ENCODE data around the gene GGT5. TPM values are rescaled to one million over a fixed set of nuclear protein-coding genes. Genes with fewer than 3 reads are reported as not detected.

GGT5 gene
- total RNA-seq, 2 experiments from 2014 or later: not detected

- Histone ChIP-seq H3K27me3 (ENCODE audit: control insufficient read depth in 1 of 2, insufficient read depth in 2 of 2, low read length in 2 of 2) (no peaks in the 10 kb centered on the region), H3K36me3 (ENCODE audit: insufficient read depth, low read length) (peaks cover 20% of the 10 kb centered on the region), H3K9me3 (ENCODE audit: control insufficient read depth in 1 of 2, insufficient read depth in 1 of 2, low read length in 2 of 2) (no peaks in the 10 kb centered on the region), H3K4me3 (ENCODE audit: low read length) (no peak within 1 kb of the TSS), H3K27ac (ENCODE audit: low read depth in 1 of 2, low read length in 2 of 2) (no peak within 1 kb of the TSS), H3K4me1 (ENCODE audit: insufficient read depth, low read length) (no peaks in the 10 kb centered on the region)
- Mint-ChIP-seq H3K4me3 (no peak within 1 kb of the TSS), H3K36me3 (ENCODE audit: low read depth) (peaks cover 7% of the 10 kb centered on the region), H3K9me3 (no peaks in the 10 kb centered on the region), H3K4me1 (ENCODE audit: low read depth) (no peaks in the 10 kb centered on the region), H3K27me3 (no peaks in the 10 kb centered on the region), H3K27ac (no peak within 1 kb of the TSS)
- DNase-seq: no peak
- intact Hi-C loops (cut with DNase I, micrococcal nuclease): loop anchor here in 1 of 2 experiments (10.0 kb wide), 1 partner anchor 63 kb away; the partner anchor contains the start of gene GGT5
- POLR2A ChIA-PET: interaction anchor here (1.6 kb wide), 1 partner anchor 28 kb away, joined by 4 read pairs; no protein-coding TSS in a partner anchor
- CTCF ChIA-PET: no interaction called here
- ATAC-seq (ENCODE audit: poor library complexity): no peak
- TF ChIP-seq CTCF (IDR thresholded peaks at IDR 0.05): no peak
These were observed 63.5 kb downstream of the GGT5 start, which contains the start of gene SUSD2 for GRCh38 chr22:24181088-24181995. SUSD2 (plus strand) TSS chr22:24181487; CDS start chr22:24181520, 33 bp downstream.

- H3K9me3 Mint-ChIP-seq: no peaks in the 10 kb centered on the region
- DNase-seq (no peak), ATAC-seq (ENCODE audit: poor library complexity) (no peak)
- Histone ChIP-seq H3K27me3 (ENCODE audit: control insufficient read depth in 1 of 2, insufficient read depth in 2 of 2, low read length in 2 of 2) (no peaks in the 10 kb centered on the region), H3K27ac (ENCODE audit: low read depth in 1 of 2, low read length in 2 of 2) (no peak overlapping the region), H3K4me1 (ENCODE audit: insufficient read depth, low read length) (no peaks in the 10 kb centered on the region), H3K9me3 (ENCODE audit: control insufficient read depth in 1 of 2, insufficient read depth in 1 of 2, low read length in 2 of 2) (no peaks in the 10 kb centered on the region), H3K4me3 (ENCODE audit: low read length) (no peak overlapping the region), H3K36me3 (ENCODE audit: insufficient read depth, low read length) (peaks cover 28% of the 10 kb centered on the region)
- POLR2A ChIA-PET: interaction anchor here (1.6 to 2.7 kb wide), 2 partner anchors 25 to 27 kb away, joined by 4 to 11 read pairs; no protein-coding TSS in a partner anchor
- H3K27ac Mint-ChIP-seq: no peak overlapping the region
- CTCF ChIA-PET: no interaction called here
- intact Hi-C loops (cut with DNase I, micrococcal nuclease): loop anchor here in 1 of 2 experiments (10.0 kb wide), 1 partner anchor 64 kb away; the partner anchor contains the start of gene GGT5
- no peaks in the 10 kb centered on the region for H3K4me1 Mint-ChIP-seq (ENCODE audit: low read depth)
- TF ChIP-seq CTCF (IDR thresholded peaks at IDR 0.05): no peak
- no peak overlapping the region for H3K4me3 Mint-ChIP-seq
- peaks cover 13% of the 10 kb centered on the region for H3K36me3 Mint-ChIP-seq (ENCODE audit: low read depth)
- no peaks in the 10 kb centered on the region for H3K27me3 Mint-ChIP-seq
These were observed 64.4 kb downstream of the GGT5 start for GRCh38 chr22:24180316-24181087.

GRCh38 chr22:24179478-24180210, 65.2 kb downstream of the GGT5 start:
- no peak overlapping the region for H3K4me3 Mint-ChIP-seq
- ChIA-PET CTCF (no interaction called here), POLR2A (interaction anchor here (1.6 to 2.7 kb wide), 2 partner anchors 24 to 26 kb away, joined by 4 to 11 read pairs; no protein-coding TSS in a partner anchor)
- ATAC-seq (ENCODE audit: poor library complexity): no peak
- Histone ChIP-seq H3K9me3 (ENCODE audit: control insufficient read depth in 1 of 2, insufficient read depth in 1 of 2, low read length in 2 of 2) (no peaks in the 10 kb centered on the region), H3K27ac (ENCODE audit: low read depth in 1 of 2, low read length in 2 of 2) (no peak overlapping the region), H3K27me3 (ENCODE audit: control insufficient read depth in 1 of 2, insufficient read depth in 2 of 2, low read length in 2 of 2) (no peaks in the 10 kb centered on the region), H3K4me1 (ENCODE audit: insufficient read depth, low read length) (no peaks in the 10 kb centered on the region), H3K4me3 (ENCODE audit: low read length) (no peak overlapping the region), H3K36me3 (ENCODE audit: insufficient read depth, low read length) (peaks cover 35% of the 10 kb centered on the region)
- TF ChIP-seq CTCF (IDR thresholded peaks at IDR 0.05): no peak
- intact Hi-C loops (cut with DNase I, micrococcal nuclease): loop anchor here in 1 of 2 experiments (10.0 kb wide), 1 partner anchor 65 kb away; the partner anchor contains the start of gene GGT5
- peaks cover 21% of the 10 kb centered on the region for H3K36me3 Mint-ChIP-seq (ENCODE audit: low read depth)
- no peaks in the 10 kb centered on the region for H3K27me3 Mint-ChIP-seq
- H3K4me1 Mint-ChIP-seq (ENCODE audit: low read depth): no peaks in the 10 kb centered on the region
- DNase-seq: no peak
- no peaks in the 10 kb centered on the region for H3K9me3 Mint-ChIP-seq
- H3K27ac Mint-ChIP-seq: no peak overlapping the region

Data from CD4-positive, alpha-beta T cell (primary cell).